ENCODE results near the gene ZNF184. TPM values are rescaled to one million over a fixed set of nuclear protein-coding genes. Genes with fewer than 3 reads are reported as not detected.

Gene ZNF184
- total and polyA plus RNA-seq, 2 donors (not counting 1 experiment from before 2014, with no cell fraction given), result 5.2 to 9.4 TPM

DNA sequence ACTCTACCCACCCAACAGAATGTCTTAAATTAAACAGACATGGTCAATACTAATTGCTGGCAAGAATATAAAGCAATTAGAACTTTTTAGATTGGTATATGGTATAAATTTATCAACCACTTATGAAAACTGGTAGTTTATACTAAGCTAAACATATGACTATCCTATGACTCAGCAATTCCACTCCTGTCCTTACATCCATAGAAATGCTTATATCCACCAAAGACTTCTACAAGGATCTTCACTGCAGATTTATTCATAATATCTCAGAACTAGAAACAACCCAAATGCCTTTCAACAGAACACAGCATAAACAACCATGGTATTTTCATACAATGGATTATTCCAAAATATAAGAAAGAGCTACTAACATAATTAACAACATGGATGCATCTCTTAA lies 4.6 kb downstream of the ZNF184 start:
- no peaks in the 10 kb centered on the region for H4K20me1 ChIP-seq (ENCODE audit: control insufficient read depth, extremely low read depth, insufficient read depth, low read length)
- no peak overlapping the region for H3K9ac ChIP-seq (ENCODE audit: insufficient read depth, low read length)
- TF ChIP-seq, protein P1, sequence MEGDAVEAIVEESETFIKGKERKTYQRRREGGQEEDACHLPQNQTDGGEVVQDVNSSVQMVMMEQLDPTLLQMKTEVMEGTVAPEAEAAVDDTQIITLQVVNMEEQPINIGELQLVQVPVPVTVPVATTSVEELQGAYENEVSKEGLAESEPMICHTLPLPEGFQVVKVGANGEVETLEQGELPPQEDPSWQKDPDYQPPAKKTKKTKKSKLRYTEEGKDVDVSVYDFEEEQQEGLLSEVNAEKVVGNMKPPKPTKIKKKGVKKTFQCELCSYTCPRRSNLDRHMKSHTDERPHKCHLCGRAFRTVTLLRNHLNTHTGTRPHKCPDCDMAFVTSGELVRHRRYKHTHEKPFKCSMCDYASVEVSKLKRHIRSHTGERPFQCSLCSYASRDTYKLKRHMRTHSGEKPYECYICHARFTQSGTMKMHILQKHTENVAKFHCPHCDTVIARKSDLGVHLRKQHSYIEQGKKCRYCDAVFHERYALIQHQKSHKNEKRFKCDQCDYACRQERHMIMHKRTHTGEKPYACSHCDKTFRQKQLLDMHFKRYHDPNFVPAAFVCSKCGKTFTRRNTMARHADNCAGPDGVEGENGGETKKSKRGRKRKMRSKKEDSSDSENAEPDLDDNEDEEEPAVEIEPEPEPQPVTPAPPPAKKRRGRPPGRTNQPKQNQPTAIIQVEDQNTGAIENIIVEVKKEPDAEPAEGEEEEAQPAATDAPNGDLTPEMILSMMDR (conservative IDR thresholded peaks at IDR 0.05 in 1 of 2, IDR thresholded peaks at IDR 0.05 in 1 of 2; ENCODE audit: low read depth in 1 of 2, low read length in 2 of 2), result no peak
- TF ChIP-seq EZH2 (IDR thresholded peaks at IDR 0.05; ENCODE audit: low read length, missing control alignments), result no peak
- peaks cover 2% of the 10 kb centered on the region for H3K79me2 ChIP-seq (ENCODE audit: control insufficient read depth, insufficient read depth, low read length)
- H3K36me3 ChIP-seq (ENCODE audit: control insufficient read depth, insufficient read depth, low read length), result no peaks in the 10 kb centered on the region
- H3K4me2 ChIP-seq (ENCODE audit: extremely low read depth, insufficient read depth, low read length), result no peak overlapping the region
- H3K9me3 ChIP-seq (ENCODE audit: control insufficient read depth, insufficient read depth, low read depth, low read length), result no peaks in the 10 kb centered on the region
- H3K4me1 ChIP-seq (ENCODE audit: control insufficient read depth, extremely low read depth, insufficient read depth, low read length), result peaks cover 4% of the 10 kb centered on the region
- H3K27me3 ChIP-seq (ENCODE audit: control insufficient read depth, insufficient read depth, low read length), result no peaks in the 10 kb centered on the region
- H2AFZ ChIP-seq (ENCODE audit: low read length), result no peak overlapping the region
- no peak overlapping the region for H3K27ac ChIP-seq (ENCODE audit: insufficient read depth, low read length)
- H3K4me3 ChIP-seq (replicated peaks in 1 of 4; ENCODE audit: control extremely low read depth in 1 of 4, insufficient read depth in 1 of 4, low read depth in 3 of 4, low read length in 4 of 4), result no peak overlapping the region
- DNase-seq (ENCODE audit: low read depth in 2 of 2), result peak; percentile 29 to 66

DNA sequence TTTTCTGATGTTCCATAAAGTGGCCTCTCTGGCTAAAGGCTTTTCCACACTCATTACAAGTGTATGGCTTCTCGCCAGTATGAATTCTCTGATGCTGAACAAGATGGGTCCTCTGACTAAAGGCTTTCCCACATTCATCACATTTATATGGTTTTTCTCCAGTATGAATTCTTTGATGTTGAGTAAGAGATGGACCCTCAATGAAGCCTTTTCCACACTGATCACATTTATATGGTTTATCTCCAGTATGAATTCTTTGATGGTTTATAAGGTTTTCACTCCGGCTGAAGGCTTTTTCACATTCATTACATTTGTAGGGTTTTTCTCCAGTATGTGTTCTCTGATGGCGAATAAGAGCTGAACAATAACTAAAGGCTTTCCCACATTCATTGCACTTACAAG lies 20.4 kb downstream of the ZNF184 start:
- Histone ChIP-seq H3K9me3 (ENCODE audit: control insufficient read depth, insufficient read depth, low read depth, low read length) (peaks cover 8% of the 10 kb centered on the region), H4K20me1 (ENCODE audit: control insufficient read depth, extremely low read depth, insufficient read depth, low read length) (no peaks in the 10 kb centered on the region), H3K9ac (ENCODE audit: insufficient read depth, low read length) (no peak overlapping the region), H3K79me2 (ENCODE audit: control insufficient read depth, insufficient read depth, low read length) (no peaks in the 10 kb centered on the region), H2AFZ (ENCODE audit: low read length) (no peak overlapping the region), H3K27me3 (ENCODE audit: control insufficient read depth, insufficient read depth, low read length) (no peaks in the 10 kb centered on the region), H3K4me2 (ENCODE audit: extremely low read depth, insufficient read depth, low read length) (no peak overlapping the region), H3K4me1 (ENCODE audit: control insufficient read depth, extremely low read depth, insufficient read depth, low read length) (no peaks in the 10 kb centered on the region), H3K36me3 (ENCODE audit: control insufficient read depth, insufficient read depth, low read length) (peaks cover 8% of the 10 kb centered on the region), H3K27ac (ENCODE audit: insufficient read depth, low read length) (no peak overlapping the region), H3K4me3 (replicated peaks in 1 of 4; ENCODE audit: control extremely low read depth in 1 of 4, insufficient read depth in 1 of 4, low read depth in 3 of 4, low read length in 4 of 4) (no peak overlapping the region)
- DNase-seq (ENCODE audit: low read depth in 2 of 2), result peak; percentile 11 to 21
- TF ChIP-seq, protein P1 (conservative IDR thresholded peaks at IDR 0.05 in 1 of 2, IDR thresholded peaks at IDR 0.05 in 1 of 2; ENCODE audit: low read depth in 1 of 2, low read length in 2 of 2), result no peak
- no peak for TF ChIP-seq EZH2 (IDR thresholded peaks at IDR 0.05; ENCODE audit: low read length, missing control alignments)

DNA sequence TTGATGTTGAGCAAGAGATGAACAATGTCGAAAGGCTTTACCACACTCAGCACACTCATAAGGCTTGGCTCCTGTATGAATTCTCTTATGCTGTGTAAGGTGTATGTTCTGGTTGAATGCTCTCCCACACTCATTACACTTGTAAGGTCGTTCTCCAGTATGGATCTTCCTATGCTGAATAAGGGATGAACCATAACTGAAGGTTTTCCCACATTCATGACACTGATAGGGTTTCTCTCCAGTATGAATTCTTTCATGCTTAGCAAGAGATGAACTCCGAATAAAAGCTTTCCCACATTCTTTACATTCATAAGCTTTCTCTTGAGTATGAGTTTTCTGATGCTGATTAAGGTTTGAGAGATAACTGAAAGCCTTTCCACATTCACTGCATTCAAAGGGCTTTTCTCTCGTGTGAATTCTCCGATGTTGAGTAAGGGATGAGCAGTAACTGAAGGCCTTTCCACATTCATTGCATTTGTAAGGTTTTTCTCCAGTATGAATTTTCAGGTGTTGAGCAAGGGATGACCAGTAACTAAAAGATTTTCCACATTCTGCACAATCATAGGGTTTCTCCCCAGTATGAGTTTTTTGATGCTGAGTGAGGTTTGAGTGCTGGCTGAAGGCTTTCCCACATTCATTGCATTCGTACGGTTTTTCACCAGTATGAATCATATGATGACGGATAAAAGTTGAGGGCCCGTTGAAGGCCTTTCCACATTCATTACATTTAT lies 21.1 kb downstream of the ZNF184 start:
- H3K4me2 ChIP-seq (ENCODE audit: extremely low read depth, insufficient read depth, low read length), result no peak overlapping the region
- H3K9ac ChIP-seq (ENCODE audit: insufficient read depth, low read length), result no peak overlapping the region
- H2AFZ ChIP-seq (ENCODE audit: low read length), result no peak overlapping the region
- no peaks in the 10 kb centered on the region for H3K79me2 ChIP-seq (ENCODE audit: control insufficient read depth, insufficient read depth, low read length)
- peaks cover 8% of the 10 kb centered on the region for H3K9me3 ChIP-seq (ENCODE audit: control insufficient read depth, insufficient read depth, low read depth, low read length)
- H3K27ac ChIP-seq (ENCODE audit: insufficient read depth, low read length), result no peak overlapping the region
- H4K20me1 ChIP-seq (ENCODE audit: control insufficient read depth, extremely low read depth, insufficient read depth, low read length), result no peaks in the 10 kb centered on the region
- H3K4me3 ChIP-seq (replicated peaks in 1 of 4; ENCODE audit: control extremely low read depth in 1 of 4, insufficient read depth in 1 of 4, low read depth in 3 of 4, low read length in 4 of 4), result no peak overlapping the region
- no peaks in the 10 kb centered on the region for H3K4me1 ChIP-seq (ENCODE audit: control insufficient read depth, extremely low read depth, insufficient read depth, low read length)
- no peak for DNase-seq (ENCODE audit: low read depth in 2 of 2)
- H3K36me3 ChIP-seq (ENCODE audit: control insufficient read depth, insufficient read depth, low read length), result peaks cover 8% of the 10 kb centered on the region
- TF ChIP-seq EZH2 (IDR thresholded peaks at IDR 0.05; ENCODE audit: low read length, missing control alignments), result no peak
- TF ChIP-seq, protein P1 (conservative IDR thresholded peaks at IDR 0.05 in 1 of 2, IDR thresholded peaks at IDR 0.05 in 1 of 2; ENCODE audit: low read depth in 1 of 2, low read length in 2 of 2), result no peak
- no peaks in the 10 kb centered on the region for H3K27me3 ChIP-seq (ENCODE audit: control insufficient read depth, insufficient read depth, low read length)
